Gastrocnemius medialis (tissue), 4 donors: ENCODE measurements around the gene KCNK3. TPM values are rescaled to one million over a fixed set of nuclear protein-coding genes. Genes with fewer than 3 reads are reported as not detected.
"Not testable (repeated sequence)": the region's sequence is repeated elsewhere in the genome, so short reads cannot be mapped to it uniquely, and the experiment has no call there.

Source experiments
- ATAC-seq, 2 donors: fragments of 150-250 bp; one replicate each; pipeline ENCODE4 v1.9.1; 2016
- DNase-seq, 2 donors: peaks; one replicate each; pipeline ENCODE4 v3.0.0-alpha.2; 2019
- H3K27ac ChIP-seq, 4 donors: fragments of 200-600 bp; sonication (generic); 1 replicate in 1 of 4; 2 replicates in 3 of 4; pipeline ENCODE4 v1.5.1; 2016 to 2018; ENCODE audit warnings: mild to moderate bottlenecking in 2 of 4, moderate library complexity in 1 of 4
- H3K27me3 ChIP-seq, 3 donors: fragments of 200-600 bp; sonication (generic) in 2 of 3; 1 replicate in 1 of 3; 2 replicates in 2 of 3; pipeline versions ENCODE4 v1.5.1 to v1.6.0; 2016 to 2019; ENCODE audit warnings: mild to moderate bottlenecking in 1 of 3, moderate library complexity in 1 of 3
- H3K36me3 ChIP-seq, 2 donors: fragments of 200-600 bp; sonication (generic) in 1 of 2; one replicate each; pipeline ENCODE4 v1.5.1; 2017 to 2018
- H3K4me1 ChIP-seq, 2 donors: fragments of 200-600 bp; sonication (generic) in 1 of 2; one replicate each; pipeline ENCODE4 v1.5.1; 2016 to 2017; ENCODE audit warnings: mild to moderate bottlenecking in 2 of 2
- H3K4me3 ChIP-seq, 4 donors: fragments of 200-600 bp; sonication (generic) in 3 of 4; 1 replicate in 1 of 4; 2 replicates in 3 of 4; pipeline ENCODE4 v1.5.1; 2016 to 2019; ENCODE audit warnings: mild to moderate bottlenecking in 2 of 4
- H3K9me3 ChIP-seq, 3 donors: fragments of 200-600 bp; sonication (generic) in 2 of 3; 1 replicate in 1 of 3; 2 replicates in 2 of 3; pipeline ENCODE4 v1.5.1; 2016 to 2019
- CTCF ChIP-seq, 5 experiments: fragments of 450-650 bp in 3 of 5; fragments of 200-600 bp in 2 of 5; sonication (generic) in 2 of 5; IDR thresholded peaks in 4 of 5; conservative IDR thresholded peaks in 1 of 5; 1 replicate in 4 of 5; 2 replicates in 1 of 5; pipeline ENCODE4 v1.5.1; 2016 to 2019; ENCODE audit warnings: antibody characterized with exemption in 5 of 5, mild to moderate bottlenecking in 3 of 5, moderate library complexity in 3 of 5
- POLR2A ChIP-seq, 2 donors: fragments of 450-650 bp; IDR thresholded peaks; one replicate each; pipeline ENCODE4 v1.6.1; 2017; ENCODE audit warnings: antibody characterized with exemption in 2 of 2, mild to moderate bottlenecking in 2 of 2, moderate library complexity in 2 of 2
- in situ Hi-C, 4 donors: fragments of 200-750 bp; cut with MboI; loops; one replicate each; pipeline versions ENCODE4 v1.15.0 to v1.8.0; 2017; ENCODE audit warnings: low sequenced_read_pairs in 4 of 4
- intact Hi-C: fragments of 100-400 bp; cut with DNase I; formaldehyde crosslinking; loops from one replicate; pipeline ENCODE4 v1.15.1; 2023; ENCODE audit warnings: low total_unique reads
- total RNA-seq, 4 donors: library from RNA; depleted of rRNA; stranded (reverse); fragments of >200 nt; gene quantifications; one replicate each; pipeline versions ENCODE4 v1.1.0 to v1.2.3, GENCODE V29; 2016

KCNK3 gene
- total RNA-seq, 4 donors from 2014 or later = 0.80 to 11.6 (median 1.2) TPM

DNA sequence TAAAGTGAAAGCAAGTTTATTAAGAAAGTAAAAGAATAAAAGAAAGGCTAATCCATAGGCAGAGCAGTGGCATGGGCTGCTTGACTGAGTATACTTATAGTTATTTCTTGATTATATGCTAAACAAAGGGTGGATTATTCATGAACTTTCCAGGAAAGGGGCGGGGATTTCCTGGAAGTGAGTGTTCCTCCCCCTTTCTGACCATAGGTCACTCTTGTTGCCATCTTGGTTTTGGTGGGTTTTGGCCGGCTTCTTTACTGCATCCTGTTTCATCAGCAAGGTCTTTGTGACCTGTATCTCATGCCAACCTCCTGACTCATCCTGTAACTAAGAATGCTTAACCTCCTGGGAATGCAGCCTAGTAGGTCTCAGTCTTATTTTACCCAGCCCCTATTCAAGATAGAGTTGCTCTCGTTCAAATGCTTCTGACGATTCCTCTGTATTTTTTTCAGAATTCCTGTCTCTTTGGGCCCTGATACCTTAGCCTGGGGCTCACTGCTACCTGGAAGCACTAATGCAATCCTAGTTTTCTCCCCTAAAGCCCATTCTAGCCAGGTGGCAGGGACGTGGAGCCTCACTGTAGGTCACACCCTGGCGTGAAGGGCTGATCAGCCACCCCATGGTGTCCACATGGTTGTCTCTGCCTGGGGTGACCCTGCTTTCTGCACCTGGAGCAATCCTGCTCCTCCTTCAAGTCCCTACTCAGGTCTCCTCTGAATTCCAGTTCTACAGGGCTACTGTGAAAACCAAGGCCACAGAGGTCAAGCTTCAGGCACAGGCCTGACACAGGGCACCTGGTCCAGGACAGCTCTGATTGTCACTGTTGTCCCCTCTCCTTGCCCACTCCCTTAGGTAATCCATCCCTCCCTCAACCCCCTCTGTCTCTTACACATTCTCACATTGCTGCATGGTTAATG lies 65.6 kb downstream of the KCNK3 start:
- DNase-seq = peak in 1 of 2 donors; percentile 49
- peak; percentile 55 to 93 for ATAC-seq
- H3K4me1 ChIP-seq = peaks cover 13 to 16% of the 10 kb centered on the region in 2 donors
- H3K4me3 ChIP-seq = no peak overlapping the region
- intact Hi-C loops = no loop called here
- no peaks in the 10 kb centered on the region for H3K36me3 ChIP-seq
- TF ChIP-seq POLR2A (IDR thresholded peaks at IDR 0.05) (peak in 1 of 2 donors; percentile 25), CTCF (IDR thresholded peaks at IDR 0.05 in 4 of 5, conservative IDR thresholded peaks at IDR 0.05 in 1 of 5) (no peak)
- in situ Hi-C loops = no loop called here
- no peaks in the 10 kb centered on the region for H3K9me3 ChIP-seq
- H3K27ac ChIP-seq = peak overlapping the region; percentile 56 to 68 (median 62)
- H3K27me3 ChIP-seq = no peaks in the 10 kb centered on the region

DNA sequence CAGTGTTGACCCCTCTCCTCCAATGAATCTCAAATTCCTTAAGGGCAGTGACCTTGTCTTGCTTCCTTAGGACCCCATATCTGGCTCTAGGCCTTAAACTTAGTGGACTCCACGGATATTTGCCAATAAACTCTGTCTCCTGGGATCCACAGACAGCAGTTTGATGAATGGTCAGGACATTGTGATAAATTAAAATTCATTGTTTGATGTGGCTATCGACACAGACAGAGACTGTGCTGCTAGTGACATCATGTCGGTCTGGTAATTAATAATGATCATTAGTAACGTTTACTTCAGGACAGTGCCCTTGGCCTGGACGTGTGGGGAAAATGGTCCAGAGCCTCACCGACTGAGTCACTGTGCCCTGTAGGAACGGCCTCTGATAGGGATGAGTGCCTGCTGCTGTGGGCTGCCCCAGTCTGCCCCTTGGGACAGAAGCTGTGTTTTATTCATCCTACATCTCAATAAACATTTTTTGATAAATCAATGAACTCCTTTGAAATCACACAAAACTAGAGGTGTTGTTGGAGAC lies 66.3 kb downstream of the KCNK3 start:
- H3K27ac ChIP-seq = peak overlapping the region in 3 of 4 donors; percentile 56 to 68 (median 57)
- TF ChIP-seq POLR2A (IDR thresholded peaks at IDR 0.05) (no peak), CTCF (IDR thresholded peaks at IDR 0.05 in 4 of 5, conservative IDR thresholded peaks at IDR 0.05 in 1 of 5) (no peak)
- no peaks in the 10 kb centered on the region for H3K36me3 ChIP-seq
- in situ Hi-C loops (no loop called here), intact Hi-C loops (no loop called here)
- DNase-seq (no peak), ATAC-seq (no peak)
- H3K27me3 ChIP-seq = no peaks in the 10 kb centered on the region
- H3K4me1 ChIP-seq = peaks cover 18 to 20% of the 10 kb centered on the region in 2 donors
- H3K9me3 ChIP-seq = no peaks in the 10 kb centered on the region
- H3K4me3 ChIP-seq = no peak overlapping the region

DNA sequence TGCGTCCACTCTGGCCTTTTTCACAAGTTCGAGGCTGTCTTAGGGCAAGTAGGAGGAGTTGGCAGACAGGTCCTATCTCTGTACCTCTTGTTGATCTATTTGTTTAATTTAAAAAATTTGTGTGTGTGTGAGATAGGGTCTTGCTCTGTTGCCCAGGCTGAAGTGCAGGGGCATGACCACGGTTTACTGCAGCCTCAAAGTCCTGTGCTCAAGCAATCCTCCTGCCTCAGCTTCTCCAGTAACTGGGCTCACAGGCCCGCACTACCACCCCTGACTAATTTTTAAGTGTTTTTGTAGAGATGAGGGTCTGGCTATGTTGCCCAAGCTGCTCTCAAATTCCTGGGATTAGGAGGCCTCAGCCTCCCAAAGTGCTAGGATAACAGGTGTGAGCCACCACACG lies 67.3 kb downstream of the KCNK3 start:
- Histone ChIP-seq H3K4me3 (no peak overlapping the region), H3K36me3 (no peaks in the 10 kb centered on the region), H3K9me3 (no peaks in the 10 kb centered on the region), H3K27ac (no peak overlapping the region), H3K4me1 (peaks cover 19 to 20% of the 10 kb centered on the region in 2 donors), H3K27me3 (no peaks in the 10 kb centered on the region)
- DNase-seq (no peak), ATAC-seq (no peak)
- TF ChIP-seq CTCF (IDR thresholded peaks at IDR 0.05 in 4 of 5, conservative IDR thresholded peaks at IDR 0.05 in 1 of 5) (no peak), POLR2A (IDR thresholded peaks at IDR 0.05) (no peak)
- intact Hi-C loops (loop anchor here (10.0 kb wide), 1 partner anchor 415 kb away; the partner anchor contains the start of genes ADGRF3 and SELENOI), in situ Hi-C loops (no loop called here)

DNA sequence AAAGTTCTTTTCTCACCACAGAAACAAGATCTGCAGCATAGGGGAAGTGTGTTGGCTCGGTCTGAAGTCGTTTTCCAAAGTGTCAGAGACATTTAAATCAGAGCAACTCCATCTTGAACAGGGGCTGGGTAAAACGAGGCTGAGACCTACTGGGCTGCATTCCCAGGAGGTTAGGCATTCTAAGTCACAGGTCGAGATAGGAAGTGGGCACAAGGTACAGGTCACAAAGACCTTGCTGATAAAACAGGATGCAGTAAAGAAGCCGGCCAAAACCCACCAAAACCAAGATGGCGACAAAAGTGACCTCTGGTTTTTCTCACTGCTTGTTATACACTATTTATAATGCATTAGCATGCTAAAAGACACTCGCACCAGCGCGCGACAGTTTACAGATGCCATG lies 68.5 kb downstream of the KCNK3 start:
- H3K4me3 ChIP-seq, H3K27me3 ChIP-seq, ATAC-seq, H3K9me3 ChIP-seq, DNase-seq, in situ Hi-C loops, H3K27ac ChIP-seq, H3K36me3 ChIP-seq: not testable (repeated sequence)
- intact Hi-C loops = loop anchor here (10.0 kb wide), 1 partner anchor 416 kb away; the partner anchor contains the start of genes ADGRF3 and SELENOI
- peaks cover 23 to 31% of the 10 kb centered on the region in 2 donors for H3K4me1 ChIP-seq

DNA sequence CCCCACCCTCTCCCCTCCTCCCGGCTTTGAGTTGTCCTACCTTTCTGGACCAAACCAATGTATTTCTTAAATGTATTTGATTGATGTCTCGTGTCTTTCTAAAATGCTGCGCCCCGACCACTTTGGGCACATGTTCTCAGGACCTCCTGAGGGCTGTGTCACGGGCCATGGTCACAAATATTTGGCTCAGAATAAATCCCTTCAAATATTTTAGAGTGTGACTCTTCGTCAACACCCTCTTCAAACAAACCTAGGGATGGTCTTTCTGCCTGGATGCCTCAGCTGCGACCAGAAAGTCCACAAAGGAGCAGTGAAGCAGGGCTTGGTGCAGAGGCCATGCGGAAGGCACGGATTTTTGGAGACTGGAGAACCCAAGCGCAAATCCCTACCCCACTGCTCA lies 70.5 kb downstream of the KCNK3 start:
- Histone ChIP-seq H3K27ac (peak overlapping the region in 1 of 4 donors; percentile 93), H3K4me3 (no peak overlapping the region), H3K9me3 (no peaks in the 10 kb centered on the region), H3K4me1 (peaks cover 24 to 39% of the 10 kb centered on the region in 2 donors), H3K27me3 (no peaks in the 10 kb centered on the region), H3K36me3 (no peaks in the 10 kb centered on the region)
- intact Hi-C loops = loop anchor here (10.0 kb wide), 1 partner anchor 418 kb away; the partner anchor contains the start of genes ADGRF3 and SELENOI
- ATAC-seq (no peak), DNase-seq (no peak)
- in situ Hi-C loops = no loop called here
- TF ChIP-seq CTCF (IDR thresholded peaks at IDR 0.05 in 4 of 5, conservative IDR thresholded peaks at IDR 0.05 in 1 of 5) = no peak
- TF ChIP-seq POLR2A (IDR thresholded peaks at IDR 0.05) = no peak
